ENCODE data around the gene CIZ1. TPM values are rescaled to one million over a fixed set of nuclear protein-coding genes. Genes with fewer than 3 reads are reported as not detected.

Gene CIZ1
- polyA plus RNA-seq, 1 of the 3 experiments (the other 2 are of a cell fraction) = 37.0 TPM

- H3K27ac ChIP-seq (ENCODE audit: low read depth in 2 of 2, low read length in 1 of 2) = peak overlapping the region in 1 of 2 experiments; percentile 73; a peak in 3 of 4 replicates
- WGBS (ENCODE audit: low lambda C conversion rate) = 97% methylated on average over 16 of the region's 16 CpGs
- ChIA-PET POLR2A (no interaction called here), CTCF (interaction anchor here (0.9 to 2.7 kb wide), 4 partner anchors 10 to 222 kb away, joined by 3 to 10 read pairs (median 4); no protein-coding TSS in a partner anchor)
- H3K9me2 ChIP-seq = no peaks in the 10 kb centered on the region
- H3K27me3 ChIP-seq (ENCODE audit: insufficient read depth) = no peaks in the 10 kb centered on the region
- peak overlapping the region; percentile 13; the same call in 1 of the 2 replicates for H3K9ac ChIP-seq
- no peaks in the 10 kb centered on the region for H3K79me2 ChIP-seq (ENCODE audit: insufficient read depth)
- no peak overlapping the region for H2AFZ ChIP-seq (ENCODE audit: low read depth)
- no peak overlapping the region for H3K4me2 ChIP-seq
- peak; percentile 24 for DNase-seq
- H3K9me3 ChIP-seq = no peaks in the 10 kb centered on the region
- H4K20me1 ChIP-seq (ENCODE audit: insufficient read depth) = no peaks in the 10 kb centered on the region
- peaks cover 5 to 12% of the 10 kb centered on the region in 2 experiments for H3K36me3 ChIP-seq (replicated peaks in 1 of 2; ENCODE audit: control insufficient read depth in 1 of 2, insufficient read depth in 2 of 2, low read length in 1 of 2)
- peaks cover 16% of the 10 kb centered on the region for H3F3A ChIP-seq (replicated peaks; ENCODE audit: insufficient read depth)
- H3K4me1 ChIP-seq (ENCODE audit: control insufficient read depth in 1 of 2, insufficient read depth in 2 of 2, low read depth in 1 of 2, low read length in 1 of 2) = peaks cover 18 to 24% of the 10 kb centered on the region in 2 experiments; a peak in 3 of 4 replicates
- TF ChIP-seq EZH2phosphoT487 (IDR thresholded peaks at IDR 0.05; ENCODE audit: borderline replicate concordance, low read depth) (no peak), CHD2 (IDR thresholded peaks at IDR 0.05; ENCODE audit: low read length, partially characterized antibody) (no peak), FOXM1 (IDR thresholded peaks at IDR 0.05; ENCODE audit: low read depth) (no peak), RFX5 (IDR thresholded peaks at IDR 0.05; ENCODE audit: low read length) (no peak), YY1 (IDR thresholded peaks at IDR 0.05; ENCODE audit: low read depth) (no peak), REST (IDR thresholded peaks at IDR 0.05; ENCODE audit: low read depth, low read length) (no peak), POLR2AphosphoS5 (IDR thresholded peaks at IDR 0.05; ENCODE audit: low read depth, low read length) (no peak), SIN3A (IDR thresholded peaks at IDR 0.05; ENCODE audit: borderline replicate concordance, low read depth, low read length) (no peak), FOXJ3 (CRISPR knock-in tag; IDR thresholded peaks at IDR 0.05) (no peak), CTCF (IDR thresholded peaks at IDR 0.05) (no peak), GATA2 (CRISPR knock-in tag; IDR thresholded peaks at IDR 0.05) (no peak), JUND (IDR thresholded peaks at IDR 0.05) (no peak)
- TF ChIP-seq, protein P1, sequence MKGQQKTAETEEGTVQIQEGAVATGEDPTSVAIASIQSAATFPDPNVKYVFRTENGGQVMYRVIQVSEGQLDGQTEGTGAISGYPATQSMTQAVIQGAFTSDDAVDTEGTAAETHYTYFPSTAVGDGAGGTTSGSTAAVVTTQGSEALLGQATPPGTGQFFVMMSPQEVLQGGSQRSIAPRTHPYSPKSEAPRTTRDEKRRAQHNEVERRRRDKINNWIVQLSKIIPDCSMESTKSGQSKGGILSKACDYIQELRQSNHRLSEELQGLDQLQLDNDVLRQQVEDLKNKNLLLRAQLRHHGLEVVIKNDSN (IDR thresholded peaks at IDR 0.05; ENCODE audit: borderline replicate concordance, low read depth) = no peak
- no peak overlapping the region for H3K4me3 ChIP-seq (ENCODE audit: low read depth in 2 of 2, low read length in 1 of 2)
These were observed 25.6 kb upstream of the CIZ1 start for GRCh38 chr9:128216781-128217553.

Measured in SK-N-SH (cell line).